Upper lobe of right lung (tissue), 1 donor: ENCODE measurements around the gene COPS7A. TPM values are rescaled to one million over a fixed set of nuclear protein-coding genes. Genes with fewer than 3 reads are reported as not detected.

Source experiments
- ATAC-seq: fragments of 200-7000 bp; cut with Tn5 transposase; one replicate; pipeline ENCODE4 v1.9.1; 2020; ENCODE audit warnings: mild to moderate bottlenecking, moderate library complexity
- DNase-seq: peaks from one replicate; pipeline ENCODE4 v3.0.0-alpha.2; 2020
- H3K27ac ChIP-seq: fragments of 200-600 bp; one replicate; pipeline ENCODE4 v1.8.0; 2022
- H3K27me3 ChIP-seq: fragments of 200-600 bp; one replicate; pipeline ENCODE4 v1.8.0; 2022; ENCODE audit warnings: mild to moderate bottlenecking
- H3K36me3 ChIP-seq: fragments of 200-600 bp; one replicate; pipeline ENCODE4 v1.8.0; 2022
- H3K4me1 ChIP-seq: fragments of 200-600 bp; one replicate; pipeline ENCODE4 v1.8.0; 2022
- H3K4me3 ChIP-seq: fragments of 200-600 bp; one replicate; pipeline ENCODE4 v1.8.0; 2022; ENCODE audit warnings: mild to moderate bottlenecking
- H3K9me3 ChIP-seq: fragments of 200-600 bp; one replicate; pipeline ENCODE4 v1.8.0; 2022
- intact Hi-C: fragments of 100-400 bp; cut with DNase I; formaldehyde crosslinking; loops from one replicate; pipeline ENCODE4 v1.11.0; 2022
- total RNA-seq: library from RNA; stranded (reverse); fragmentation: NEBNext Ultra II Directional; extraction: Animal tissue kit (Norgen Biotek cat#: 25700); gene quantifications from one replicate; pipeline ENCODE4 v1.2.1, GENCODE V29; 2021
- TF ChIP-seq, protein P1 (sequence below): fragments of 200-600 bp; IDR thresholded peaks from one replicate; pipeline ENCODE4 v1.8.0; 2022; ENCODE audit warnings: antibody characterized with exemption
- donor health status: DM: no; HTN: yes; CAD: no; lungs with severe emphysema.

Gene COPS7A
- total RNA-seq, 1 donor from 2014 or later, result 57.9 TPM

DNA sequence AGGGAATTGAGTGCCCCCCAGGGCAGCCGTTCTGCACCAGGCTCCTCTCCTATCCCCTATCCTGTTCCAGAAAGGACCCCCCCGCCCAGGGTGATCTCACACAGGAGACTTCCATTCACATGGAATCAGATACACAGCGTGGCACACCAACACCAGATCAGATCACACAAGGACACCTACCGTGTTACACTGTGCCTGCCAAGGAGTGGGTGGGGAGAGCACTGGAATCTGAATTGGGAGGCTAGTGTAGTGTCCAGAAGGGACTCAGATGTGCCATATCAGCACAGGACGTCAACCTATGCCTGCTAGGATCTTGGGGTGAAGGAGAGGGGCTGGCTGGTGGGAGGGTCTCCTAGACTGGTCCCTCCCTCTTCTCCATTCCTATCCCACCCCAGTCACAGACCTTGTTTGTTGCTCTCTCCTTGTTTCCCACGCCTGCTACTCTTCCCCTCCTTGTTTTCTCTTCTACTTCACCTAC lies 44.6 kb downstream of the COPS7A start:
- intact Hi-C loops, result no loop called here
- no peaks in the 10 kb centered on the region for H3K9me3 ChIP-seq
- ATAC-seq (no peak), DNase-seq (no peak)
- peaks cover 14% of the 10 kb centered on the region for H3K36me3 ChIP-seq
- TF ChIP-seq, protein P1, sequence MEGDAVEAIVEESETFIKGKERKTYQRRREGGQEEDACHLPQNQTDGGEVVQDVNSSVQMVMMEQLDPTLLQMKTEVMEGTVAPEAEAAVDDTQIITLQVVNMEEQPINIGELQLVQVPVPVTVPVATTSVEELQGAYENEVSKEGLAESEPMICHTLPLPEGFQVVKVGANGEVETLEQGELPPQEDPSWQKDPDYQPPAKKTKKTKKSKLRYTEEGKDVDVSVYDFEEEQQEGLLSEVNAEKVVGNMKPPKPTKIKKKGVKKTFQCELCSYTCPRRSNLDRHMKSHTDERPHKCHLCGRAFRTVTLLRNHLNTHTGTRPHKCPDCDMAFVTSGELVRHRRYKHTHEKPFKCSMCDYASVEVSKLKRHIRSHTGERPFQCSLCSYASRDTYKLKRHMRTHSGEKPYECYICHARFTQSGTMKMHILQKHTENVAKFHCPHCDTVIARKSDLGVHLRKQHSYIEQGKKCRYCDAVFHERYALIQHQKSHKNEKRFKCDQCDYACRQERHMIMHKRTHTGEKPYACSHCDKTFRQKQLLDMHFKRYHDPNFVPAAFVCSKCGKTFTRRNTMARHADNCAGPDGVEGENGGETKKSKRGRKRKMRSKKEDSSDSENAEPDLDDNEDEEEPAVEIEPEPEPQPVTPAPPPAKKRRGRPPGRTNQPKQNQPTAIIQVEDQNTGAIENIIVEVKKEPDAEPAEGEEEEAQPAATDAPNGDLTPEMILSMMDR, result no peak
- peak overlapping the region; percentile 20 for H3K27ac ChIP-seq
- peaks cover 48% of the 10 kb centered on the region for H3K4me1 ChIP-seq
- peak overlapping the region; percentile 75 for H3K4me3 ChIP-seq
- H3K27me3 ChIP-seq, result no peaks in the 10 kb centered on the region

DNA sequence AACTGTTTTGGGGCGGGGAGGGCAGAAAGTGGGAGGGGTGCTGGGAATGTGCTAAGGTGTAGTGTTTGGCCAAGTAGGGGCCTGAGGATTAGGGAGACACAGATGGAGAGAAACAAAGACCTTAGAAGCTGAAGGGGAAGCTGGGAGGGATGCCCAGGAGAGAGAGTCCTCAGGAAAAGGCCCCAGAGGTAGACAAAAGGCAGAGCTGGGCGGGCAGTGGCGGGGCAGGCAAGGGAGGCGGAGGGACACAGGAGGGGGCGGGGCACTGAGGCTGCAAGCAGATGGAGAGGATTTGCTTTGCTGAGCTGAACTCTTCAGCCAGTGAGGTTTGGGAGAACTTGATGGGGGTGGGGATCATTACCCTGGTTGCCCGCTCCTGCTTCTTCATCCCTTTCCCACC lies 45.1 kb downstream of the COPS7A start:
- H3K9me3 ChIP-seq, result no peaks in the 10 kb centered on the region
- H3K27me3 ChIP-seq, result no peaks in the 10 kb centered on the region
- peaks cover 43% of the 10 kb centered on the region for H3K4me1 ChIP-seq
- H3K4me3 ChIP-seq, result peak overlapping the region; percentile 75
- DNase-seq, result no peak
- TF ChIP-seq, protein P1, result no peak
- no peak for ATAC-seq
- intact Hi-C loops, result no loop called here
- peak overlapping the region; percentile 20 for H3K27ac ChIP-seq
- peaks cover 14% of the 10 kb centered on the region for H3K36me3 ChIP-seq

DNA sequence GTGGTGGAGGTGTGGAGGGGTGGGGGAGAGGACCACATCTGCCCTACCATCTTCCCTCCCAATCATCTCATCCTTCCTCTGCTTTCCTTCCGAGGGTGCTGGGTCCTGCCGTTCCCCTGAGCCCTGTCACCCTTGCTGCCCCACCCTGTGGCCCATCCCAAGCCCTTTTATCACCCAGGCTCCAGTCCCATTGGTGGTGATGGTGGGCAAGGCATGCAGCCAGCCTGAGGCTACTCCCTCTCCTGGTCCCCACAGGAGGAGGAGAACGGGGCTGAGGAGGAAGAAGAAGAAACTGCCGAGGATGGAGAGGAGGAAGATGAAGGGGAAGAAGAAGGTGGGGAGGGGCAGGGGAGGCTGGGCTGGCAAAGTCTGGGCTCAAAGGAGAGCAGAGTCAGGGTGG lies 45.8 kb downstream of the COPS7A start:
- no peak overlapping the region for H3K27ac ChIP-seq
- H3K36me3 ChIP-seq, result peaks cover 14% of the 10 kb centered on the region
- intact Hi-C loops, result no loop called here
- DNase-seq (no peak), ATAC-seq (no peak)
- H3K9me3 ChIP-seq, result no peaks in the 10 kb centered on the region
- TF ChIP-seq, protein P1, result no peak
- no peak overlapping the region for H3K4me3 ChIP-seq
- no peaks in the 10 kb centered on the region for H3K27me3 ChIP-seq
- H3K4me1 ChIP-seq, result peaks cover 41% of the 10 kb centered on the region

DNA sequence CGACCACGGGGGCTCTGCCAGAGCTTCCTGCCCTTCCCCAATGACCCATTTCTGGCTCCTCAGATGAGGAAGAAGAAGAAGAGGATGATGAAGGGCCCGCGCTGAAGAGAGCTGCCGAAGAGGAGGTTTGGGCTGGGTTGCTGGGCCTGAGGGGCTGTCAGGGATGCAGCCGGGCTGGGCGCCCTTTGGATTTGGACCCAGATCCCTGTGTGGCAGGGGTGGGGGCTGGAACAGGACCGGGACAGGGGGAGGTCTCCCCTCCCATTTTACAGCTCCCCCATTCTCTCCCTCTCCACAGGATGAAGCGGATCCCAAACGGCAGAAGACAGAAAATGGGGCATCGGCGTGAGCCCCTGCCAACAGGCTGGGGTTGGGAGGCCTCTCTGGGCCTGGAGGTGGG lies 46.2 kb downstream of the COPS7A start:
- intact Hi-C loops, result no loop called here
- no peak for DNase-seq

DNA sequence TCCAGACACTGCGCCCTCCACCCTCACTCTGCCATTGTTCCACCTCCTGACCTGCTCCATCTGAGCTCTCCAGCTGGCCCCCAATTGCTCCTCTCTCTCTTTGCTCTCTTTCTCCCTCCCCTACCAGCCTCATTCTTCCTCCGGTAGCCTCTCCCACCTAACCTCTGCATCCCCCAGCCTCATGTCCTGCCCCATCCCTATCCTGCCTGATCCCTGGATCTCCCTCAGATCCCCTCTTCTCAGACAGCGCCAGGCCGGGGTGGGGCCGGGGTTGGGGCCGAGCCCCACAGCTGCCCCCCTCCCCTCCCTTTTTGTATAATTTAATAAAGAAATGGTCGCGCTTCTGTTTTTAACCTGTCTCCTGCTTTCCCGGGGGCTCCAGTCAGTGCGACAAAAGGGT lies 46.8 kb downstream of the COPS7A start:
- no peak overlapping the region for H3K4me3 ChIP-seq
- TF ChIP-seq, protein P1, result no peak
- ATAC-seq (no peak), DNase-seq (no peak)
- H3K36me3 ChIP-seq, result peaks cover 14% of the 10 kb centered on the region
- no peaks in the 10 kb centered on the region for H3K27me3 ChIP-seq
- H3K9me3 ChIP-seq, result no peaks in the 10 kb centered on the region
- intact Hi-C loops, result no loop called here
- peaks cover 32% of the 10 kb centered on the region for H3K4me1 ChIP-seq
- H3K27ac ChIP-seq, result no peak overlapping the region

More for the DNA sequence above, 46.2 kb downstream of the COPS7A start:
- peaks cover 14% of the 10 kb centered on the region for H3K36me3 ChIP-seq
- TF ChIP-seq, protein P1, result no peak
- peaks cover 37% of the 10 kb centered on the region for H3K4me1 ChIP-seq
- no peak overlapping the region for H3K4me3 ChIP-seq
- H3K9me3 ChIP-seq, result no peaks in the 10 kb centered on the region
- H3K27me3 ChIP-seq, result no peaks in the 10 kb centered on the region
- ATAC-seq, result no peak
- no peak overlapping the region for H3K27ac ChIP-seq

DNA sequence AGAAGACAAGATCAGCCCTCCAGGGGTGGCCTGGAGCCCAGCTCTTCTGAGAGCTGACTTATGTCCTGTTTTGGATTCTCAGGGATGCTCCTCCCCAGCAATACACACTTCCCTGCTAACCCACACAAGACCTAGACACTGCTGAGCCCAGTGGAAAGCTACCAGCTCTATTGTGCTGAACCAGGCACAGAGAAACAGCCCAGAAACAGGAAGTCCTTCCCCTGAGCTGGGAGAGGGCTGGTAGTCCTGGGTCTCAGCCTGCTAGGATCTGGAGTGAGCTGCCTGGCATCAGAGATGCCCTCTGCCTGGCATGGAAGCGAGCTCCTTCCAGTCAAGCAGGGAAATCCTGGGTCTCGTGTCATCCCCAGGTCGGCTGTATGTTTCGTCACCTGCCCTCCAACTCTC lies 47.2 kb downstream of the COPS7A start:
- peaks cover 30% of the 10 kb centered on the region for H3K4me1 ChIP-seq
- peaks cover 14% of the 10 kb centered on the region for H3K36me3 ChIP-seq
- H3K27ac ChIP-seq, result no peak overlapping the region
- H3K9me3 ChIP-seq, result no peaks in the 10 kb centered on the region
- TF ChIP-seq, protein P1, result no peak
- no peak overlapping the region for H3K4me3 ChIP-seq
- H3K27me3 ChIP-seq, result no peaks in the 10 kb centered on the region
- ATAC-seq (peak; percentile 7), DNase-seq (no peak)
- intact Hi-C loops, result no loop called here
